HG03457 (cell line): ENCODE measurements around the gene SKIDA1.

ENCODE experiments used
- ATAC-seq: cut with Tn5 transposase; IDR thresholded peaks from one replicate; pipeline ENCODE4 v1.9.1; 2021; ENCODE audit warnings: moderate number of reproducible peaks; ENCODE audit not compliant: unreplicated experiment

The SKIDA1 gene

DNA sequence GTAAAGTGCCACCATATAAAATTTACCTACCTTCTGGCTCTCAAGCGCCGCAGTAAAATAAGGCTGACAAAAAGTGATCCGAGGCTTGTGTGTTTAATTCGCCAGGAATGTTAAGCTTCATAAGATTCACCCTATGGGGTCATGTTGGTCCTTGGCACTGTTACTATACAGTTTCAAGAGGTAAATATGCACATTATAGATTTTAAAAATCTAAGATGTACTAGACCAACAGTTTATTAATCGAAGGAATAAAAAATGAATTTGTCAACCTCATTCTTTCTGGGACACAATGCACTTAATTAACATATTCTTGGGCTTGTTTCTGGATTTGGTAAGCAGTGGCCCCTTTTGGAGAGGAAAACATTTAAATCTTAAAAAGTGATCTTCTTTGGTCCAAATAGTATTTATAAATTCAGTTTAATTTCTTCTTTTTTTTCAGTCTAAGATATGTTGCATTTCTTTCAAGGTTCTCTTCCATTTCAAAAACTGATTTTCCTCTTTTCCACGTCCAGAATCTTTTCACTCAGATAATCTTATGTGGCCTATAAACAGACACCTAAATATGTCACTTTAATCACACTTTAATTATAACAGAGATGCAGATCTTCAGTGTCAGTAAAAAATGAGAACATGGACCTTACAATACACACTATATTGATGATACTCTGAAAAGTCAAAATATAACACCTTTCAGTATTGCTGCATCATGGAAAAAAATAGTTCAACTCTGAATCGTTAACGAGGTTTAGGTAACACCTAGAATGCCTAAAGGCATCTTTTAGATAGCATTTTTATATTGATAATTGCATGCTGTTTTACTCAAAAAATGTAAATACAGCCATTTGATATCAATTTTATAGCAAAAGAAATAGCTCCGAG, 3.8 kb upstream of the SKIDA1 start:
- ATAC-seq, result no peak

- ATAC-seq, result no peak
Measured at GRCh38 chr10:21528236-21529031, 3.0 kb upstream of the SKIDA1 start.

DNA sequence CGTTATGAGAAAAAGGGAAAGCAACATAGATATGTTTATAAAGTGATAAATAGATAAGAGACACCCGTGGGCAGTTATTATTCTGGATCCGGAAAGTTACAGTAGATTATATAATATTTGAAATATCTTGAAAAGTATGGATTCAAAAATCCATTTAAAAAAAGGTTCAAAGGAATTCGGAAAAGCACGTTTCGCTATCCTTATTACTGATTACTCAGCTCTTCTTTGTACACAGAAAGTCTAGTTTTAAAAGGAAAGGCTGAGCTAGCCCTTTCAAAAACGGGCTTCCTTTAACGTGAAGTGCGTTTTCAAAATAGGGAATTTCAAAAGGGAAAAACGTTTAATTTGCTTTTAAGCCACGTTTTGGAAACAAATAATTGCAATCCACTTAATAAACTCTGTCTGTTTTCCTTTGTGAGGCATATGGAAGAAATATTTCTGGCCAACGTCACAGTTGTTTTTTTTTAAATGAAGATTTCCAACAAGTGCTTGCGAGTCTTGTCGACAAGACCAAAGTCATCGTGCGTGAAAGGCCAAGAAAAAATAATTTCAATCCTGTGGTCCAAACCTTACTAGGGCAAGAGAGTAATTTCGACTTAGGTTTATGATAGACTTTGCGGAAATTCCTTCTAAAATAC, 2.2 kb upstream of the SKIDA1 start:
- ATAC-seq, result no peak

GRCh38 chr10:21526860-21527597, 1.5 kb upstream of the SKIDA1 start:
- ATAC-seq, result no peak

GRCh38 chr10:21526188-21526859, 842 bp upstream of the SKIDA1 start:
- ATAC-seq, result peak; percentile 14

DNA sequence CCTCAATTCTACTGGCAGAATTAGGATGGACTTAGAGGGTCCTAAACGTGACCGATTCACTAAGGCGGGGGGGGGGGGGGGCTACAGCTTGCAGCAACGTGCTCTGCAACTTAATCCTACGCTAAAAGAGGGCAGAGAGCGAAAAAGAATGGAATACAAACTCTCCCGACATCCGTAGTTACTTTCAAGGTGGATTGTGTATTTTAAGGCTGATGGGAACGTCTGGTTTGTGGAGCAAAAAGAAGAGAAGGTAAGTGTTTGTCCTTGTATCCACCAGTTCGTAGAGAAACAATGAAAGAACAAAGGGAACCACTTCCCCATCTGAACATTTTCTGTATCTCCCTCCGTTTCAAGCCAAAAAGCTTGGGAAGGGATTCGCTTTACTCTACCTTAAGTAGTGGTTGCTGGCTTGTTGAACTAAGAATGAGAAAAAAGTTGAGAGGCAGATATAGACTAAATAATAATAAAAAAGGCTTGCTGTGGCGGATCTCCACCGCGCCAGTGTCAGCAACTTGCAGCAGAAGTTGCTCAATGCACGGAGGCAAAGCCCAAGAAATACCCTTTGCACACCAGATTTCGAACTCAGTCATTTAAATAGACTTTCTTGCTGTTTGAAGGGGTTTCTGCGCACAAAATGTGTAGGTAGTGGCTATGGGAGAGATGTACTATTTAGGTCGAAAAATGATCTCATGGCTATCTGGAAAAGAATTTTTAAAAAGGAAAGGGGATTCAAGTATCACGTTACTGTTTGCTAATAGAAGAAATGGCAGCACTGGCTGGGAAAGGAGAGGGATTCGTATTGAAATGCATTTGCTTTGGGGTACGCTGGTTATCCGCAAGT, 736 bp downstream of the SKIDA1 start:
- no peak for ATAC-seq

DNA sequence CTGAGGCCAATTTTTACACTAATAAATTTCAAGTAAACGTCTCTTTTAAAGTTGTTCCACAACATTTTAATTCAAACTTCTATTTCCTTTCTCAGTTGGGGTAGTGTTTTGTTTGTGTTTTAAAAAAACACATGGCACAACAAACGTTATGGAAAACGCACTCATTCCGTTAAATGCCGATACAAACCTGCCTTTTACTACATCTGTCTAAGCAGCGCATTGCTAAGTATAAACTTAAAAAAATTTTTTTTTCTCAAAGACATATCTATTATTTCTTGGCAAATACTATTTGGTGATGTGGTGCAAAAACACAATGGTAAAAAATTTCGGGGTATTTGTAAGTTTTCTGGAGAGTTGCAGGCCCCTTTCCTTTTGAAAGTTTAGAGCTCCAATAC, 1.4 kb downstream of the SKIDA1 start:
- no peak for ATAC-seq

DNA sequence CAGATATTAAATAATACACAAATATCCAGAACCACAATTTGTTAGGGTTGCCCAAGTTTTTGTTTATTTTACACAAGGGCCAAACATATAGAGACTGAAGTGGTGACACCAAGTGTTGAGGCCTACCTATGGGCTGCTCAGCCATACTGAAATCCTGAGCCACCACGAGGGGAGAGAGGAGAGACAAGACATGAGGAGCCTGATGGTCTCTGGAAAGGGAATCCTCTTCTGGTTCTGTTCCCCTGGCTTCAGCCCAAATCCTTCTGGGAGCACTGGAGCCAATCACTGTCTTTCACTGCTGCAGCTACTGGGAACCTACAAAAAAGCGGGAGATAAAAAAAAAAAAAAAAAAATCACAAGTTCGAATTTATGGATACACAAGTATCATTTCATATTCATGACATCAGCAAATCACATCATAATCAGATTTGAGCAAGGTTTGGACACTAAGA, 1.9 kb downstream of the SKIDA1 start:
- ATAC-seq, result no peak

DNA sequence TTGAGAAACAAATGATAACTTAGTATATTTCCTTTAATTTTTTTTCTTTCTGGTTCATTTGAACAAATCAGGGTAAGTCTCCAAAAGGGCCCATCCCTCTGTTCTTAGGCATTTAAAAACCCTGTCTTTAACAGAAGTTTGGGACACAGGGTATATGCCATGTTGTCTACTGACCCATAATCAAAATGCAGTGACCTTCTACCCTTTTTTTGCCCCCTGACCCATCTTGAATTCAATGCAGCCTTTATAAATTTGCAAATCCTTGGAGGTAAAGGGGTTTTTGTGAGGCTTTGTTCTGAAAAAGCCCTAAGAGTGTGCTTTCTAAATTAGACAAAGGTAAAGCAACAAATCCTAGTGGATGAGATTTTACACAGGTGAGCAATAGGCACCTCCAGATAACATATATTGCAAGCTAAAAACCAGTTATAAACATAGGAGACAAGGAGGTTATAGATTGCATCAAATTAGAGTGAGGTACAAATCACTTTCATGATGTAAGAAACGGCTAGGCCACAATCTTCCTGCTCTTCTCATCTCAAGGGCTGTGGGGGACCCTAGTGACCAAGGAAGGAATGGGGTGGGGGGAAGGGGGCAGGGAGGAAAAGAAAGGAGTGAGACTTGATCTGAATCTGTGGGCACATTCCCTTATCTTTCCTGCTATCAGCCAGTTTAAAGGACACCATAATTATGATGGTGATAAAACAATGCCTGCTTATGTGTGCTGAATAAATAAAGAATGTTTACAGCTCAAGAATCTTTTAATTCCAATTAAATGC, 2.7 kb downstream of the SKIDA1 start:
- ATAC-seq, result no peak

DNA sequence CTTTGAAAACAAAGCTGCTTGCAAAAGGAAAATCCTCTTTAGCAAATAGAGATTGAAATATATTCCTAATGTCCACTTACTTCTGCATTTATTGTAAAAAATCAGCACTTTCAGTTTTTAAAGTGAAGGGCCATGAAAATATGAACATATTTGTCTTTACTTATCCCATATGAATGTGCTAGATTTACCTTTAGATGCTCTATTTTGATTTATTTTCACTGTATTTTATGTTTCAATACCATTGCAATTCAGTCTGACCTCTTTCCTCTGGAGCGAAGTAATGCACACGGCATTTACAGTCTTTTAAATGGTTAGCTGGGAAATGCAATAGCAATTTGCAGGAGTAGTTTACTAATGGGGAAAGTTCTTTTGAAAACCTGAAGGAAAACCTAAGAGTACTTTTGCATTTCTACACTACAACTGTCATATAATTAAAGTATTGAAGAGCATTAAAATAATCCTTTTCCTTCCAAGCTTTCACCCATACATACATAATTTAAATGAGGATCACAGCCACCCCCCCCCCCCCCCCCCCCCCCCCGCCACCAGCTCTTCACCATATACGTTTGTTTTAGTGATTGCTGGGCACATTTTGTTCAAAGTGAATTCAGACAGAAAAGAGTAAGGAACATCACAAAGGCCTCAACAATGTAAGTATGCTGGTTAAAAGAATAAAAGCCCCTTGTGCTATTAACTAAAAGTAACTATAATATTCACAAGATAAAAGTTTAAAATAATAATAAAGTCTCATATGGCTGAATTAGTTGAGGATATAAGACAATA, 3.5 kb downstream of the SKIDA1 start:
- no peak for ATAC-seq

DNA sequence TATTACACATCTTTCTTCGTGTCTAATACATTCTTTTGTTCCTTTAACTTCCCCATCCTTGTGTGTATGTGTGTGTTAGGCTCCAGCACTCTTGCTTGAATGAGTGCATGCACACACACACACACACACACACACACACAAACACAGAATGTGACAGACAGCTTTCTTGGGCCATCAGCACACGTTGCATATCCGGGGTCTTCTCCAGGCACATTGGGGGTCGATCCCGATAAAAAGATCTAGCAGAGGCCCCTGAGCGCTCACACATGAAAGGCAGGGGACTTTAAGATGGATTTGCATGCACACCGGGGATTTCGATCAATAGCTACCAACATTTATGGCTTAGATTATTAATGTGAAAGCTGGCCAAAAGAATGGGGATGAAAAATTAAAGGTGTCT, 4.5 kb downstream of the SKIDA1 start:
- ATAC-seq, result no peak

- ATAC-seq, result no peak
Measured at GRCh38 chr10:21520509-21520908, 5.0 kb downstream of the SKIDA1 start.

- no peak for ATAC-seq
Measured at GRCh38 chr10:21519941-21520436, 5.5 kb downstream of the SKIDA1 start.

DNA sequence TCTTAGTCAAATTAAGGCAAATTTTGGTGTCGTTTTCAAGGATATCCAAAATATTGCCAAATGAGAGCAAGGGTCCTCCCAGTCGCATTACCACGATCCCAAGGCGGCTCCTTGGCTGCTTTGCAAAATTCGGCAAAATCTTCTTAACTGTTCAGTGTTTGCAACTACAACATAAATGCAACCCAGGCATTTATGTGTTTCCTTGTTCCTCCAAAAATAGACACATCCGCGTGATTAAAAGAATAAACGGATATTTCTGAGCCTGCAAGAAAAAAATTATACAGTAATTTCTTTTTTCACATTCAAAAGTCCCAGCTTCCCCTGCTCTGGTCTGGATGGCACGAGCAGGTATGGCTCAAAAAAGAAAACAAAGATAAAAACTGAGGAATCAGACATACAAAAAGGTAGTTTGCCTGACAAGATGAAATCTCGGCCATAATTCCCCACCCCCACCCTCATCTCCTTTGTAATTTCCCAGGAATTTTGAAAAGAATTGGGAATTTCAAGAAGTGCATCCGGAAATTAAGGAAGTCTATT, 6.0 kb downstream of the SKIDA1 start:
- ATAC-seq, result no peak

GRCh38 chr10:21518641-21519396, 6.7 kb downstream of the SKIDA1 start:
- ATAC-seq, result no peak

DNA sequence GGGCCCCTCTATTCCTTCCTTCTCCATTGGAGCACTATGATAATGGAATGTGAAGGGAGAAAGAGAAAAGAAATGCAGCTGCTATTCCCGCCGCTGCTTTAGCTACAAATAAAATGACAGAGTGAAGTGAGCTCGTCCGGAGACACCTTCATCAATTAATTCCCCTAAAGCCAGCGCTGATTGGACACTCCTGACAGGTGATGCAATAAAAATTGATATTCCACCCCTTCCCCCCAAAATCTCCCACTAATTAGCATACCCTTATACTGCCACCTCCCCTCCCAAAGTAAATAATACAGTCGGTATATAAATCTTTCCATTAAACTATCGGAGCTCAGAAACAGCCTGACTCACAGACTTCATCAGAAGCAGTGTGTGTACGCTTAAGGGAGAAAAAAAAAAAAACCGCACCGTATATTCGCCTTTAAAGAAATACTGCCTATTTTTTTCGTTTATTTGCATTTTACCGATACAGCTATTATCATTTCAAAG, 7.3 kb downstream of the SKIDA1 start:
- no peak for ATAC-seq
